OCI-M2 (cell line): ENCODE results near the gene TBXA2R.
A peak's percentile ranks its signal among the peaks of the same experiment; 100 is the strongest.
"Not testable (repeated sequence)": the region's sequence is repeated elsewhere in the genome, so short reads cannot be mapped to it uniquely, and the experiment has no call there.

Experiments used
- DNase-seq: peaks from one replicate; lab custom pipeline; 2025; ENCODE audit not compliant: unreplicated experiment; lab: John Stamatoyannopoulos, UW

TBXA2R gene

DNA sequence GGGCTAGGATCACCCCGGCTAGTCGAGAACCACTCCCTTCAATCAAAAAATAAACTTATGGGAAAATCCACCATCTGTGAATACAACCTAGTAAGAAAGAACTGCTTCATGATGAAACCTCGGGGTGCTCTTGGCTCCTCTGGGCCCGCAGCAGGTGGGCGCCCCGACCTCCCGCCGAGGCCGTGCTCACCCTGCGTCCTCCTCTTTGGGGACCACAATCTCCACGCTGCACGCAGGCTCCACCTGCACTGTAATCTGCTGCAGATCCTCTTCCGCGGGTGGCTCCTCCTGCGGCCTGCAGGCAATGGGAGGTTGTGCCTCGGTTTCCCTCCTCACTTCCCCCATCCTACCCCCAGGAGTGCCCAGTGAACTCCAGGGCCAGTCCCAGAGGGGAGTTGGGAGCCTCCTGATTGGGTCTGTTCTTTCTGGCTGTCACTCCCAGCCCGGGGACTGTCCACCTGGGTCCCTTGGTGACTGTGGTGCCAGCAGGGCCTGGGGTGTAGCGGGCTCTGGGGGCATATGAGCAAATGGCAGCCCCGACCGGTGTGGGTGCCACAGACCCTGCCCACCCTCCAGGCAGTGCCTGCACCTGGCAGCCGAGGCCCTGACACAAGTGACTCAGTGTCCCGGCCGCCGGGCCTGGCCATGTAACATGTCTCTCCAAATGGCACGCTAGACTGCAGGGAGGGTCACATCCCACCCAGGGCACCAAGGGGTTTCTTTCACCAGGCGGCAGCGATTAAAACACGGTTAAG is 35.0 kb upstream of the TBXA2R start:
- no peak for DNase-seq

DNA sequence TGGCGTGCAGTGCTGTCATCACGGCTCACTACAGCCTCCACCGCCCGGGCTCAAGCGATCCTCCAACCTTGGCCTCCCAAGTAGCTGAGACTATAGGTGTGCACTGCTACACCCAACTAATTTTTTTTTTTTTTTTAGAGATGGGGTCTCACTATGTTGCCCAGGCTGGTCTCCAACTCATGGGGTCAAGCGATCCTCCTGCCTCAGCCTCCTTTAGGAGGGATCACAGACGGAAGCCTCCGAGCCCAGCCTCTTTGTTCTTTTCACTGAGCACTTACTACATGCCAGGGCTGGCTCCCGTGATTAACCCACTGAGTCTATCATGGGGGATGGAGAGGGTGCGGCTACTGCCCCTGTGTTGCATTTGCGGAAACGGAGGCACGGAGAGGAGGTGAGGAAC is 32.8 kb upstream of the TBXA2R start:
- DNase-seq: no peak

DNA sequence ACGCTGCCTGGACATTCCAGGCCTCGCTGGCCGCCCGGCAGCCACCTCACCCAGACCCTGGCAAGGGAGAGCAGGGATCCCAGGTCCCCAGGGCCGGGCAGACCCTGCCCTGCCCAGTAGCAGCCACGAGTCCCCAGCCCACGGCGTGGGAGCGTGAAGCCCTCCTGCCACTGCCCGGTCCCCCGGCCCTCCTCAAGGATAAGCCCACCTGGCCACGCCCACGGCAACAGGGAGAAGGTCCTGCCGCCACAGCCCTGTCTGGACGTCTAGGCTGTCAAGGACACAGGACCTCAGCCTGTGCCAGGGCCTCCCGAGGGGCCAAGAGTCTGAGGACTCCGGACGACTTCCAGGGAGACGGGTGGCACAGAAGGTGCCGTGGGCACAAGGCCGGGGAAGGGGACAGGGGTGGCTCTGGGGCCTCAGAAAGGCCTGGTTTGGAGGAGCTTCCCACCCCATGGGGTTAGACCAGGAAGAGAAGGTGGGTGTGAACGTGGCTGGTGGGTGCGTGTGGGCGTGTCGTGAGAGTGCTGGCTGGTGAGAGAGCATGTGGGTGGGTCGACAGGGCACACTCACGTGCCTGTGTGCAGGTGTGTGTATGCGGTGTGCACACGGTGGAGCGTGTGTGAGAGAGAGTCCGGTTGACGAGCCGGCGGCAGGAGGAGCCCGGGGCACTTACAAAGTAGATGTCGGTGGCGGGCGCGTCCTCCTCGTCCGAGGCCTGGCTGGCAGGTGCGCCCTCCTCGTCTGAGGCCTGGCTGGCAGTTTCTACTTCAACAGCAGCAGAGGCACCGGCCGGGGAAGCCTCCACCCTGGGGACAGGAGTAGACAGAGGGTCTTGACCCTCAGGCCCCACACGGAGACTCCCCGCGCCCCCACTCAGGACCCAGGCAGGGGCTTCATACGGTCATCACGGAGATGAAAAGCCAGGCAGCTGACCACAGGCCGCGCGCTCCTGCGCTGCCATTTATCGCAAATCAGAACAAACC is 31.8 kb upstream of the TBXA2R start:
- no peak for DNase-seq

DNA sequence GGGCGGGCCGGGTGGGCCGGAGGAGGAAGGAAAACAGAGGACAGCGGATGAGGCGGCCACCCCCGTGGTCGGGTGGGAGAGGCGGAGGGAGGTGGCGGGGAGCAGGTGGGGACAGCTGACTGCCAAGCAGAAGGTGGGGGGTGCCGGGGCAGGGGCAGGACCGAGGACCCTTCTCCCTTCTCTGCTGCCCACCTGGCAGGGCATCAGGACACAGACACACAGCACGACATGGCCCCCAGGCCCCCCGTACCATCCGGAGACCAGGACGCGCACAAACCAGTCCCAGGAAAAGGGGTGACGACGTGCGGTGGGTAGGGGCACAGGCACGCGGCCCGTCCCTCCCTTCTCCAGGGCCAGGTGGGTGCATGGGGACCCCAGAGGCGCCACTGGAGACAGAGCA is 30.9 kb upstream of the TBXA2R start:
- DNase-seq: no peak

- DNase-seq: no peak
Measured at GRCh38 chr19:3636962-3637361, 30.3 kb upstream of the TBXA2R start.

GRCh38 chr19:3636506-3636905 is 29.8 kb upstream of the TBXA2R start:
- no peak for DNase-seq

DNA sequence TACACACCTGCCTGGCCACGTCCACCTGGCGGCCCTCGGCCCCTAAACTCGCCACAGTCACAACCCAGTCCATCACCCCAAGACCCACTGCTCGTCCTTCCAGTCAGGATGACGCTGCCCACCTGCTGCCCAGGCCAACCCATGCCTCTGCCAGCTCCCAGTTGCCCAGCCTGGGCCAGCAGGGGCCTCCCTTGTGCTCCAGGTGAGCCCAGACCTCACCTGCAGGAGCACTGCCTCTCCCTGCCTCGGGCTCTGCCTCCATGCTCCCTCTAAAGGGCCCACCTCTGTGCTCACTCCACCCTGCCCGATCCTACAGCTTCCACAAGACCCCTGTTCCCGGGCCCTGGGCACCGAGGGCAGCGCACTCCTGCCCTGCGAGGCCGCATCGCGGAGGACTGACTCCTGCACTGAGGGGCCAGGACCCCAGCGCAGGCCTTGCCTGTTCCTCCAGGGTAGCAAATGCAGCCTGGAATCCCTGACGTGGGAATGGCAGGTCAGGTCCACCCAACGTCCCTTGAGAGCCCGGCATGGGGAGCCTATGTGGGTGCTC is 27.9 kb upstream of the TBXA2R start:
- no peak for DNase-seq

- no peak for DNase-seq
Measured at GRCh38 chr19:3633559-3633988, 26.9 kb upstream of the TBXA2R start.

- DNase-seq: no peak
Measured at GRCh38 chr19:3632739-3633558, 26.3 kb upstream of the TBXA2R start.

- no peak for DNase-seq
Measured at GRCh38 chr19:3632098-3632497, 25.4 kb upstream of the TBXA2R start.

DNA sequence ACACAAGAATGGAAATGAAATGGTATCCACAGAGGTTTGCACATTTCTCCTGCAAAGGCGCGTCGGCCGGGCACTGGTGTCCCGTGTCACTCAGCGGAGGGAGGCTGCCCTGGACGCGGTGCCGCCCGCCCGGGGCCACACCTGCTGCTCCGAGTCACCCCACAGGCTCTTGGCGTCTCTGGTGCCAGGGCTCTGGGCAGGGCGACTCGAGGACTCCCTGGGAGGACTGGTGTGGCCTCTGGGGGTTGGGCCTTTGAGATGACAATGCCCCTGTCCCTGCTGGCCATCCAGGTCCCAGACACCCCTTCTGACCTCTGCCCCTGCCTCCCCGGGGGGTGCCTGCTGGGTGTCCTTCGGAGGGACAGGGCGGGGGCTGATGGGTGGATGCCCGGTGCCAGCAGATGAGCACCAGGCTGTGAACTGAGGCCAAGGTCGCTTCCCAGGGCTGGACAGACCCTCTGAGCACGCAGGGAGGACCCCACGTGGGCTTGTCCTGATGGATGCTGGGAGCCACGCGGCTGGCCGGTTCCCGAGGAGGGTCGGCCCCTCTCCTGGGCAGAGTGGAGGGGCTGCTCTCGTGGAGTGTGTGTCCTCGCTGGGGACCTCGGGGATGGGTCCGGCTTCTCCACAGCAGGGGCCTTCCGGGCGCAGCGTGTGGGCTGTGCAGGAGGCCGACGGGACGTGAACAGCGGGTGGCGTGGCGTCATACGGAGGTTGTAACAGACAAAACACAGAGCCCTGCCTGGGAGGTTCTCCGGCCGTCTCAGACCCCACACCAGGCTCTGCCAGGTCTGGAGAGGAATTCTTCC is 24.6 kb upstream of the TBXA2R start:
- no peak for DNase-seq

- not testable (repeated sequence) for DNase-seq
Measured at GRCh38 chr19:3628766-3629165, 22.1 kb upstream of the TBXA2R start.

GRCh38 chr19:3627351-3627723 is 20.7 kb upstream of the TBXA2R start:
- no peak for DNase-seq

DNA sequence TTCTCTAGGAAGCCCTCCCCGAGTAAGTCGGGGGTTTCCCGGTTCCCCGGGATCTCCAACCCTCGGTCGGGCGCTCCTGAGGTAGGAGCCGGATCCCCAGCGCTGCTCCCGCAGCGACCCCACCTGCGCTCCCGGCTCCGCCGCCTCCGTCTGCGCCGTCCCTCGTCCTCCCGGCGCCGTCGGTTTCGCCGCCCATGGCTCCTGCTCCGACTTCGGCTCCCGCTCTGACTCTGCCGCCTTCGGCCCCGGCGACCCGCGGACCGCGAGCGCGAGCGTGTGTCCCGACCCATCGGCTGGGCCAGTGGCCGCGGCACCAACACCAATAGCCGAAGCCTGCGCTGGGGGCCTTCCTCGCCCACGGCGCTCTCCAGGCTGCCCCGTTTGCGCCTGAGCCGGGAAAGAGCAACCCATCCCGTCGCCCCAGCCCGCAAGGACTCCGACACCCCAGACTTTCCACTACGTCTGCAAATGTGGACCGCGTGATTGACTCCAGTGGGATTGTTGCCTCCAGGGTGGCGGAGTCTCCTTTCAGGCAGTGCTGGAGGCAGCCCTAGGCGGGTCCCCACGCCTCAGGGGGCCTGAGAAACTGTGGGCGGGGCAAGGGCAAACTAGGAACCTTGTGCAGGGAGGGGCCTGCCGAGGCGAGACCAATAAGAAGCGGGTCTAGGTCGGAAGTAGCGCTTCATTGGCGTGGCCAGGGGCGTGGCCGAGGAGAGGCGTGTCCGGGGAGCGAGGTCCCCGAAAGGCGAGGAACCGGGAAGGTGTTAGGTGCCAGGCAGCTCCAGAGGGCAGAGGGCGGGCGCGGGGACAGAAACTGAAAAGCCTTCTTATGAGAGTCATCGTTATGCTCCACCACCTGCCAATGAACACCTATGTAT is 20.0 kb upstream of the TBXA2R start, which contains the start of gene CACTIN:
CACTIN (minus strand) TSS at position 318 of the 878 bp plus-strand sequence; CDS start at position 290, 28 bp downstream.
- peak; percentile 72 for DNase-seq

- DNase-seq: no peak
Measured at GRCh38 chr19:3625996-3626472, 19.4 kb upstream of the TBXA2R start.

GRCh38 chr19:3623716-3624115 is 17.0 kb upstream of the TBXA2R start:
- DNase-seq: no peak

GRCh38 chr19:3622224-3622623 is 15.5 kb upstream of the TBXA2R start:
- DNase-seq: no peak

GRCh38 chr19:3621689-3622088 is 15.0 kb upstream of the TBXA2R start:
- DNase-seq: no peak
